Measurements from ENCODE around the gene IYD.

GRCh38 chr6:150427037-150427602 is 58.3 kb downstream of the IYD start:
- TF ChIP-seq, protein P1, sequence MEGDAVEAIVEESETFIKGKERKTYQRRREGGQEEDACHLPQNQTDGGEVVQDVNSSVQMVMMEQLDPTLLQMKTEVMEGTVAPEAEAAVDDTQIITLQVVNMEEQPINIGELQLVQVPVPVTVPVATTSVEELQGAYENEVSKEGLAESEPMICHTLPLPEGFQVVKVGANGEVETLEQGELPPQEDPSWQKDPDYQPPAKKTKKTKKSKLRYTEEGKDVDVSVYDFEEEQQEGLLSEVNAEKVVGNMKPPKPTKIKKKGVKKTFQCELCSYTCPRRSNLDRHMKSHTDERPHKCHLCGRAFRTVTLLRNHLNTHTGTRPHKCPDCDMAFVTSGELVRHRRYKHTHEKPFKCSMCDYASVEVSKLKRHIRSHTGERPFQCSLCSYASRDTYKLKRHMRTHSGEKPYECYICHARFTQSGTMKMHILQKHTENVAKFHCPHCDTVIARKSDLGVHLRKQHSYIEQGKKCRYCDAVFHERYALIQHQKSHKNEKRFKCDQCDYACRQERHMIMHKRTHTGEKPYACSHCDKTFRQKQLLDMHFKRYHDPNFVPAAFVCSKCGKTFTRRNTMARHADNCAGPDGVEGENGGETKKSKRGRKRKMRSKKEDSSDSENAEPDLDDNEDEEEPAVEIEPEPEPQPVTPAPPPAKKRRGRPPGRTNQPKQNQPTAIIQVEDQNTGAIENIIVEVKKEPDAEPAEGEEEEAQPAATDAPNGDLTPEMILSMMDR (IDR thresholded peaks at IDR 0.05; ENCODE audit: borderline replicate concordance, extremely low read depth, low read length, poor library complexity, severe bottlenecking), result no peak
- no peak for TF ChIP-seq EZH2 (IDR thresholded peaks at IDR 0.05; ENCODE audit: borderline replicate concordance, low read depth, low read length, severe bottlenecking)

Measured in DND-41 (cell line).